Activated T-cell treated with anti-CD3 and anti-CD28 coated beads for 1 hour (primary cell): ENCODE measurements around the gene LLPH.
"Not testable (repeated sequence)": the region's sequence is repeated elsewhere in the genome, so short reads cannot be mapped to it uniquely, and the experiment has no call there.

Experiments
- DNase-seq: peaks from one replicate; pipeline ENCODE4 v3.0.0-alpha.2; 2020; ENCODE audit warnings: low read depth

Gene LLPH

DNA sequence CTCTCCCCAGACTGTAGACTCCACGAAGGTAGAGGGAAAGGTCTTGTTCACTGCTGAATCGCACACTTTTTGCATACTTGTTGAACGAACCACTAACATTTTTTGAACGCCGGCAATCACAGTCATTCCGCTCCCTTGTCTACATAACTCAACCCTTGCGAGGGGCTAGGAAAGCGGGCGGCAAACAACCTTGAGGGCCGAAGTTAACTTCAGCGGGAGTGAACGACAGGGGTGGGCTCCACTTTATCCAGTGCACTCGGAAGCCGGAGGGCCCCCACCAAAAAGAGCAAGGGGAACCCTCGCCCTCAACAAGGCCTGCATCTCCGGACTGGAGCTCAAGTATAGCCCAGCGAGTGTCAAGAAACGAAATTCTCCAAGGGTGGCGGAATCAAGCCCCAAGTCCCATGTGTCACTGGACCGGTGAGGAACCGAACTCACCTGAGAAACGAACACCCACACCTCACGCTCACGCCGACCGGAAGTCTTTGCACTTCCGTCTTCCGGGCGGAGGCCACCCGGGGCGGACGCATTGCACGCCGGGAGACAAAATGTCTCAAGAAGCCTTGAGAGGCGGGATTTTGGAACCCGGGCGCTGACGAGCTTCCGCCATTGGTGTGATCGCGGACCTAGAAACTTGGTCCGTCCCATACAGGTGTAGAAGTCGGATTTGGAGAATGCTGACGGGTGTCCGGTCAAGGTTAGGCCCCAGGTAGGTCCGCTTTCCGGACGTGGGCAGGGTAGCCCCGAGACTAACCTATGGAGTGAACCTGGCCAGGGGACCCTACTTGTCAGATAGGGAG, at the start of gene LLPH:
Gene LLPH (minus strand): TSS at position 484 of the 800 bp plus-strand sequence. CDS start 1,644 bp downstream, outside the sequence.
- DNase-seq, result peak; percentile 84

DNA sequence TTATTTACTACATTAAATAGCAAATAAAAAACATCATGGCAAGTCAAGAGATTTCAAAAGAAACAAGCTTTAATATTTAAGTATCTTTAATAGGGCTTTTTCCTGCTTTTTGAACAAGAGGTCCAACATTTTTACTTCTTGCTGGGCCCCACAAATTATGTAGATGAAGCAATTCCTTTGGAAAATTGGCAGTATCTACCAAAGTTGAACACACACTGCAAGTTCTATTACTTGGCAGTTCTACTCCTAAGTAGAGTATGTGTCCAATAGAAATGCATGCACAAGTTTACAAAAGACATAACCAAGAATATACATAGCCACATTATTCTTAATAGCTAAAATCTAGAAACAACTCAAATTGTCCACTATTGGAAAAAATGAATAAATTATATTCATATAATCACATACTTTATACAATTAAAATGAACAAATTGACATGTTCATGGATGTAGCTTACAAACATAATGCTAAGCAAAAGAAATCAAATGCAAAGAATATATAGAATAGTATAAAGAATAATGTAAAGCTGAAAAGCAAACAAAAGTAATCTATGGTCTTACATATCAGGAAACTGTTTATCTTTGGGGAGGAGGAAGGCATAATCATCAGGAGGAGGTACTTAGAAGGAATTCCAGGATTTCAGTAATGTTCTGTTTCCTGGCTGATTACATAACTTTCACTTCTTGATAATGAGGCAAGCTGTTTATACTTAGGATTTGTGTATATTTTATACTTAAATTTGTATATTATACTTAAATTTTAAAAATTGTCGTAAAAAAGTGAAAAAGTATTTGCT, 45.8 kb upstream of the LLPH start:
- no peak for DNase-seq

DNA sequence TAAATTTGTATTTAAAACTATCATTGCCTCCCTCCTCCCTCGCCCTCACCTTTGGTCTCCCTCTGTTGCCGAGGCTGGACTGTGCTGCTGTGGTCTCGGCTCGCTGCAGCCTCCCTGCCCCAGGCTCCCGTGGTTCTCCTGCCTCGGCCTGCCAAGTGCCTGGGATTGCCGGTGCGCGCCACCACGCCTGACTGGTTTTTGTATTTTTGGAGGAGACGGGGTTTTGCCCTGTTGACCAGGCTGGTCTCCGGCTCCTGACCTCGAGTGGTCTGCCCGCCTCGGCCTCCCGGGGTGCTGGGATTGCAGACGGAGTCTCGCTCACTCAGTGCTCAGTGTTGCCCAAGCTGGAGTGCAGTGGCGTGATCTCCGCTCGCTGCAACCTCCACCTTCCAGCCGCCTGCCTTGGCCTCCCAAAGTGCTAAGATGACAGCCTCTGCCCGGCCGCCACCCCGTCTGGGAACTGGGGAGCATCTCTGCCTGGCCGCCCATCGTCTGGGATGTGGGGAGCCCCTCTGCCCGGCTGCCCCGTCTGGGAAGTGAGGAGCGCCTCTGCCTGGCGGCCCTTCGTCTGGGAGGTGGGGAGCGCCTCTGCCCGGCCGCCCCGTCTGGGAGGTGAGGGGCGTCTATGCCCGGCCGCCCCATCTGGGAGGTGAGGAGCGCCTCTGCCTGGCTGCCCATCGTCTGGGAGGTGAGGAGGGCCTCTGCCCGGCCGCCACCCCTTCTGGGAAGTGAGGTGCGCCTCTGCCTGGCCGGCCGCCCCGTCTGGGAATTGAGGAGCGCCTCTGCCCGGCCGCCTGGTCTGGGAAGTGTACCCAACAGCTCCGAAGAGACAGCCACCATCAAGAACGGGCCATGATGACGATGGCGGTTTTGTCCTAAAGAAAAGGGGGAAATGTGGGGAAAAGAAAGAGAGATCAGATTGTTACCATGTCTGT, 44.1 kb upstream of the LLPH start:
- not testable (repeated sequence) for DNase-seq

DNA sequence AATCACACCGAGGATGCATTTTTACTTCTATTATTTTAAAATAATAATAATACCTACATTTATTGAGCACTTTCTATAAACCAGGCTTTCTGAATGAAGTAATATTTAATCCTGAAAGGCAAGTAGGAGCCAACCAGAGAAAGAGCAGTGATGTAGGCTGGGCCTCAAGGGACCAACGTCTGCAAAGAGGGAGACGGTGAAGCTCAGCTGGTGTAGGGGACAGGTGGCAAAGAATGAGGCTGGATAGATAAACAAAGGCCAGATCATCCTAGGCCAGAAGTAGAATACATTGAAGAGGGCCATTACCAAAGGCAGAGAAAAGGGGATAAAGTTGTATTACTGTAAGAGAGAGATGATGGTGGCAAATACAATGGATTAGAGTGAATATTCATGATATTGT, 40.1 kb upstream of the LLPH start:
- no peak for DNase-seq

DNA sequence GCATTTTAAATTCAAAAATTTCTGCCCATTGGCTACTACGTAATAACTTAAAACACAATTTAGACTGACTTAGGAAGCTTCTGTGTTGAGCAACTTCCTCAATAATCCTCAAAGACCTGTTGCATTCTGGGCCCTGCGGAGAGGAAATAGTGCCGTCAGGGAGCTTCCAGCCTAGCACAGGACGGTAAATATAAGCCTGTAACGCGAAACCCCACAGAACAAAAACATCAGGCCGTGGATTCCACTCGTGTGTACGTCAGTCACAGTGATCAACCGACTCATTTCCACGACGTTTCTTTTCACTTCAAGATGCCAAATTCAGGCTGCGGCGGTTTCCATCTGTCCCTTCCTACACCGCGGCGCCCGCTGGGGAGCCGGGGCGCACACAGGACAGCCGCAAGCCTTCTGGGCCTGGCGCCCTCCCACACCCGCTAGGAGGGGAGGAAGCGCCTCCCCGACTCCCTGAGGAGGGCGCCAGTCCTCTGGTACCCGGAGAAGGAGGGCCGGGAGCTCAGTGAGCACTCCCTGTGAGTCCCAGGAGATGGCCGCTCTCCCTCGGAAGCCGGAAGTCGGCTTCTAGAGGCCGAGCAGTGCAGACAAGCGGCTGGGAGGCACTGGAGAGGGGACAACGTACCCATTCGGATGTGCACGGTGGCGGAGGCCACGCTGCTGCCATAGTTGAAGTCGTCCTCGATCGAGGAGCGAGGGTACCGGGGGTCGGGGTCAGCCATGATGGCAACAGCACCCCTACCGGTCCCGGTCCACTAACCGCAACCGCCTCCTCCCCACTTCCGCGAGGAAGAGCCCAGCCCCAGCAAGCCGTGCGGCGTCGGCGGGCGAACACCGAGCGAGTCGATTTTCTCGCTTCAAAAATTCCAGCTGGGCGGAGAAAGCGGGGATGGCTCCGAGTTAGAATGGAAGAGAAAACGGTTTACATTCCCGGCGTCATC, 38.9 kb upstream of the LLPH start, which contains the start of gene TMBIM4:
Gene TMBIM4 (minus strand): TSS at position 776 of the 950 bp plus-strand sequence. CDS start 45 bp downstream, at position 731.
- DNase-seq, result peak; percentile 73

DNA sequence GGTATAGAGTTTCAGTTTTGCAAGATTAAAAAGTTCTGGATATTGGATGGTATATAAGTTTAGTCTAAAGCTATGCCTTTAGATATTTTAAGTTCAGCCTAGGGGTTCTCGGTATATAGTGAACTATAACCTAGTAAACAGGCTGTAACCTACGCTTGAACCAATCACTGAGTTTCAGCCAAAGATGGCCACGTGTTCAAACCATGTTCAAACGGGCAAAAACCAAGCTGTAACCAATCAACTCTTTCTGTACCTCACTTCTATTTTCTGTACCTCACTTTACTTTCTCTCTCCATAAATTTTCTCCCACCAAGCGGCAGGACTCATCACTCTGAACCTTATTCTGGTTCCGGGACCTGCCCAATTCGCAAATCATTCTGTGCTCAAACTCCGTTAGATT, 37.9 kb upstream of the LLPH start:
- DNase-seq, result no peak

DNA sequence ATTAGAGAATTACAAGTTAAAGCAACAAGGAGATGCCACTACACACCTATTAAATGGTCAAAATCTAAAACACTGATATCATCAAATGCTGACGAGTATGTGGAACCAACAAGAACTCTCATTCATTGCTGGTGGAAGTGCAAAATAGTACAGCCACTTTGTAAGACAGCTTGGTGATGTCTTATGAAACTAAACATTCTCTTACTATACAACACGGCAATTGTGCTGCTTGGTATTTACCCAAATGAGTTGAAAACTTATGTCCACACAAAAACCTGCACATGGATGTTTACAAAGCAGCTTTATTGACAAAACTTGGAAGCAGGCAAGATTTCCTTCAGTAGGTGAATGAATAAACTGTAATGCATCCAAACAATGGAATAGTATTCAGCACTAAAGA, 36.0 kb upstream of the LLPH start:
- DNase-seq, result no peak

DNA sequence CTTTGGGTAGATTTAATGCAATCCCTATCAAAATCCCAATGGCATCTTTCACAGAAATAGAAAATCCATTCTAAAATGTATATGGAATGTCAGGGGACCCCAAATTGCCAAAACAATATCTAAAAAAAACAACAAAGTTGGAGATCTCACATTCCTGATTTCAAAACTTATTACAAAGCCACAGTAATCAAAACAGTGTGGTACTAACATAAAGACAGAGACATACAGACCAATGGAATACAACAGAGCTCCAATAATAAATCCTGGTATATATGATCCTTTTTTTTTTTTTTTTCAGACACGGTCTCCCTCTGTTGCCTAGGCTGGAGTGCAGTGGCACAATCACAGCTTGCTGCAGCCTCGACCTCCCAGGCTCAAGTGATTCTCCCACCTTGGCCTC, 34.6 kb upstream of the LLPH start:
- DNase-seq, result no peak

DNA sequence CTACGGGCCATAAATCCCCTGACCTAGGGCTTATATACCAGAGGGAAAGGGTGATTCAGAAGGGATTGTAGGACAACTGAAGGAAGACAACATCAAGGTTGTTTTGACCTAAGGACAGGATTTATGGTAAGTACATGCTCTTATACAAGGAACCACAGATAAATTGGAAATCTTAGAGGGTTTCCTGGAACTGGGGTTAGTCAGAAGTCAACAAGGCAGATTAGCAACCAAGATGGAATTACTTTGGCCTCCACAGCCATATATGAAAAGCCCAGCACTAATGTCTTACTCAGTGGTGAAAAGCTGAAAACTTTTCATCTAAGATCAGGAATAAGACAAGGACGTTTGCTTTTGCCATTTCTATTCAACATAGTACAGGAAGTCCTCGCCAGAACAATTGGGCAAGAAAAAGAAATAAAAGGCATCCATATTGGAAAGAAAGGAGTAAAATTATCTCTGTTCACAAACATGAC, 33.8 kb upstream of the LLPH start:
- no peak for DNase-seq

DNA sequence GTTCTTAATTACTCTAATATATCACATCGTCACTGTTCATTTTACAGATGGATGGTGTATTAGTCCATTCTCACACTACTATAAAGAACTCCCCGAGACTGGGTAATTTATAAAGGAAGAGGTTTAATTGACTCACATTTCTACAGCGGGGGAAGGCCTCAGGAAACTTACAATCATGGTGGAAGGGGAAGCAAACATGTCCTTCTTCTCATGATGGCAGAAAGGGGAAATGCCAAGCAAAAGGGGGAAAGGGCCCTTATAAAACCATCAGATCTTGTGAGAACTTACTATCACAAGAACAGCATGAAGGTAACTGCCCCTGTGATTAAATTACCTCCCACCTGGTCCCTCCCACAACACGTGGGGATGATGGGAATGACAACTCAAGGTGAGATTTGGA, 32.7 kb upstream of the LLPH start:
- DNase-seq, result no peak

DNA sequence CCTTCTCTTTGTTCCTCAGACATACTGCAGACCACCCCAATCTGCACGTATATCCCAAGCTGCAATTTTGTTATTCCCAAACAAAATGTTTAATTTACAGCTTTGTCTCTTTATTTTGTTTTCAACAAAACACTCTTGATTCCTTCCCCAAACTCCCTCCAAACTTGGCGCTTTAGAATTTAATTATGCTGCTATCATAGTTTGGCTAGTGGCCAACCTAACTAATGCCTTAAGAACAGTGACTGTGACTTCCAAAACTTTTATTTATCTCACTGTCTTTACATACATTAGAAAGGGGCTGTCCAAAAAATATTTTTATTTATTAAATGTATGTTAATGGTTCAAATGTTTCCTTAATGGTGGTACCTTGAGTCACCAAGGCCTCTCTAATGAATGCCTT, 32.2 kb upstream of the LLPH start:
- no peak for DNase-seq

DNA sequence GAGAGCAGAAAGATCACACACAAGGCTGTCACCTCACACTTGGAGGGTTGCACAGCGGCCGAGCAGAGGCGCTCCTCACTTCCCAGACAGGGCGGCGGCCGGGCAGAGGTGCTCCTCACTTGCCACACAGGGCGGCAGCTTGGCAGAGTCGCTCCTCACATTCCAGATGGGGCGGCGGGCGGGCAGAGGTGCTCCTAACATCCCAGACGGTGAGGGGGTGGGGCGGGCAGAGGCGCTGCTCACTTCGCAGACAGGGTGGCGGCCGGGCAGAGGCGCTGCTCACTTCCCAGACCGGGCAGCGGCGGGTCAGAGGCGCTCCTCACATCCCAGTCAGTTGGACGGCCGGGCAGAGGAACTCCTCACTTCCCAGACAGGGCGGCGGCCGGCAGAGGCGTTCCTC, 30.2 kb upstream of the LLPH start:
- DNase-seq, result no peak

DNA sequence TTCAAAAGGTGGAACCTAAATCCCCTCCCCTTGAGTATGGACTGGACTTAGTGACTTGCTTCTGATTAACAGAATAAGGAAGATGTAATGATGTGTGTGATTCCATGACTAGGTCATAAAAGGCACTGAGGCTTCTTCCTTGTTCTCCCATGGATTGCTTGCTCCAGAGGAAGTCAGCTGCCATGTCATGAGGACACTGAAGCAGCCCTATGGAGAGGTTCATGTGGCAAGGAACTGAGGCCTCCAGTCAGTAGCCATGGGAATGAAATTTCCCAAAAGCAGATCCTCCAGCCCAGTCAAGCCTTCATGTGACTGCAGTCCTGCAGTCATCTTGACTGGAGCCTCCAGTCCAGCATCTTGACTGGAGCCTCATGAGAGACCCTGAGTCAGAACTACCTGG, 28.6 kb upstream of the LLPH start:
- no peak for DNase-seq

DNA sequence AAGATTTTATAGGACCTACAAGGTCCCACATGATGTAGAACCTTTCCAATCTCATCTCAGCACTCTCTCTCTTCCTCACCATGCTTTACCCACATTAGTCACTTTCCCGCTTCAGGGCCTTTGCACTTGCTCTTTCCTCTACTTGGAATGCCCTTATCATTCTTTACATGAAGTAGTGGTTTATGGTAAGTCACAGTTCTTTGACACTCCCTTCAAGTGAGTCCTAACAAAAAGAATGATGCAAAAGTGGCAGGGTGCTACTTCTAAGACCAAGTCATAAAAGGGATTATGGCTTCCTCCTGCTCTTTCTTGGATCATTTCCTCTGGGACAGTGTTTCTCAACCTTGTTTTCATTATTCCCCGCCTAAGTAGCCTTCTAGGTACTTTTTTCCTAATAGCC, 26.1 kb upstream of the LLPH start:
- DNase-seq, result no peak

DNA sequence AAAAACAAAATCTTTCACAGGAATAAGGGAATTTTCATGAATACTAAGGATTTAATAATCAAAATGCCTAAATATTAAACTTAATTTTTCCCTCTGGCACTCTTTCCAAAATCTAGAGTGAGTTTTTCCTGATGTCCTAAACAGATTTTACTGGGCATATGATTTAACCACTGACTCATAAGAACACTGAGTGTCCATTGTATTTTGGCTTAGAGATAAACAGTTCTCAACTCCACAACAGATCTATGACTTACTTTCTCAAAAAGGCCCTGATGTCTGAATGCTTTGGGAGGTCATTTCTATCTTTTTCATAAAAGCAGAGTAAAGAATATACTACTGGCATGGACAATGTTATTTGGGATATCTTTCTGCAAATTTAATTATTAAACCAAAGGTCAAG, 24.2 kb upstream of the LLPH start:
- DNase-seq, result no peak

DNA sequence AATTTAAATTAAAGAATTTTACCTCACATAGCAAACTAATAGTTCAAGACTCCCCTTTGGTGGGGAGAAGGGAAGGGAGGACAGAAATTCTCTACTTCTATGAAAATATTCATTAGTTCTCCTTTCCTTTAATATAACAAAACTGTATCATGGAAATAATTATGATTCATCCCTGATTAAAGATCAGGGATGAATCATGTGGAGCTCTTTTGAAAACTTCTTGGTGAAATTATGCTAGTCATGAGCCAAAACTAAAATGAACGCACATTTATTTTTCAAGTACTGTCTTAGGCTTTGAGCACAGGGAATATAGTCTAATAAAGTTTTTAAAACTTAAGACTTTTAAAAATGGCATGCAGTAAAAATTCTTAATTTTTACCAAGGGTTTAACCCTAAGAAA, 22.2 kb upstream of the LLPH start:
- DNase-seq, result no peak

DNA sequence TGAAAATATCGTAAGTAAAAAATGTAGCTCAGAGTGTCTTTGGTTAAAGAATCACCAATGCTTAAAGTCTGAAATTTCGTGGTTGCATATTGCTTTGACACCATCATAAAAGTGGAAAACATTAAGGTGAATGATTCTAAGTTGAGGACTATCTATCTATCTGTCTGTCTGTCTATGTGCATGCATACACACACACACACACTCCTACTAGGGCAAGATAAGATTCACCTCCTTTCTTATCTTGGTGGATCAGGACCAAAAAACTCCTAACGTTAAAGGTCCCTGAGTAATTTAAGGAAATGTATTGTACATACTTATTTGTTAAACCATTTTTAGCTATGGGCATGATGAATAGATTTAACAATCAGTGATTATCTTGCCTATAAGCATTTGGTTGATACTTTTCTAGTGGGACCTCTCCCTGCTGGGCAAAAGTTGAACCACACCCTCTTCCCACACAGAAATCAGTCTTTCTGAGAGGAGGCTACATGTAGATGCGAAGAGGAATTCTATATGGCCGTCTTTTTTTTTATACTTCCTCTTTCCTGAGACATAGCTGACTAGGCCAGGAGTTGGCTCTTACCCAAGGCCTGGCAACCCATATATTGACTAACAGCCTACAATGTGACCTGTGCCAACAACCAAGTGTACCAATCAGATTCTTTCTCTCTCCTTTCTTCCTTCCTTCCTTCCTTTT, 19.3 kb upstream of the LLPH start:
- DNase-seq, result no peak

DNA sequence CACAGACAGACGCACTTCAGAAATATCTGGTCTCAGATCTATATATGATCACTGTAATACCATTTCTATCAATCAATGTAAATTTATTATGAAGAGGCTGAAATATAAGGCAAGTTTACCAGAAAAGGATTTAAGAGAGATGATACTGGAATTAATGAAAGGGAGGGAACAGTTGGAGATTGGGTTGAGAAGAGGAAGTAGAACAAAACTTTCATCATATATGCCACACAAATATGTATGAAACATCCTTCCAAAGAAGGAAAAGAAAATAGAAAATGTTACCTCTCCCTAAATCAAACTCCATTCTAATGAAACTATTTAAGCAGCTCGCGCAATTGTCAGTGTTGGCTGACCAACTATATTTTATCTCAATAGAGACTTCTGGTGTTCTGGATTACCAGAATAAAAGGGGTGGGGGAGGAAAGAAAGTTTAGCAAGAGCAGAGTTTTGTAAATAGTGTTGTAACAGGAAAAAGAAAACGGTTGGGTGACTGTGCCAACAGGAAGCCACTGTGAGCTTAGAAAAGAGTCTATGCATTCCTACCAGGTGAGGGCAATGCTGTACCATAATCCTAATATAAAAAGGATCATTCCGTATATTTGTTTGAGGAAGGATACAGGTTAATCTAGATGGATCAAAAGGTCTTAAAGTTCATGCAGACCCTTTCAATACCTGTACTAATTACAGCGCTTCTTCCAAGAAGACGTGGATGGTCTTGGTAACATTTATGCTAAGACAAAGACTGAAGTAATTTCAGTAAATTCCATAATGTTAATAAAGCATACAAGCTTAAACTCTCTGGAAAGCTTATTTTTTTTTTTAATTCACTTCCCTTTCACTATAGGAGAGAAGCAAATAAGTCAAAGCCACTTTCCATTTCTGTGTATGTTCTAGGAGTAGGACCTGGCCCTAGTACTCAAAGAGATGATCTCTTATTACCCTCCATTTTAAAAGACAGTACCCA, 14.5 kb upstream of the LLPH start:
- no peak for DNase-seq

DNA sequence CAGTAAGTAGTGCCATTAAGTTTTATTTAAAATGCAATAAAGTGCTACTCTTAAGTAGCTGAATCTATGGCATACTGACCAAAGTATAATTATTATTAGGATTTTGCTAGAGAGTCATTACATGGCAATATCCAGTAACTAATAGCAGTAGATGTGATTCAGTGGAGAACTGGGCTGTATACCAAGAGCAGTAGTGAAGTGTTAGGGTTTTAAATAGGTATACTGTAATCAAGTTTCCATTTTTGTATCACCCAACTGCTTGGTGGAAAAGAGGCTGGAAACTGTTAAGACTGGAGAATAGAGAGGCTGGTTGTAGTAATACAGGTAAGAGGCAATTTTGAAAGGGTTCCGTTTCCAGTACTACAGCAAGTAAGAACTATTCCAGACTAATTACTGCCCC, 13.3 kb upstream of the LLPH start:
- no peak for DNase-seq
